HG03103 (cell line): ENCODE measurements around the gene SYTL3.
"Not testable (repeated sequence)": the region's sequence is repeated elsewhere in the genome, so short reads cannot be mapped to it uniquely, and the experiment has no call there.

ENCODE experiments used
- ATAC-seq: cut with Tn5 transposase; IDR thresholded peaks from one replicate; pipeline ENCODE4 v1.9.1; 2021; ENCODE audit warnings: low read depth; ENCODE audit not compliant: unreplicated experiment

The SYTL3 gene

DNA sequence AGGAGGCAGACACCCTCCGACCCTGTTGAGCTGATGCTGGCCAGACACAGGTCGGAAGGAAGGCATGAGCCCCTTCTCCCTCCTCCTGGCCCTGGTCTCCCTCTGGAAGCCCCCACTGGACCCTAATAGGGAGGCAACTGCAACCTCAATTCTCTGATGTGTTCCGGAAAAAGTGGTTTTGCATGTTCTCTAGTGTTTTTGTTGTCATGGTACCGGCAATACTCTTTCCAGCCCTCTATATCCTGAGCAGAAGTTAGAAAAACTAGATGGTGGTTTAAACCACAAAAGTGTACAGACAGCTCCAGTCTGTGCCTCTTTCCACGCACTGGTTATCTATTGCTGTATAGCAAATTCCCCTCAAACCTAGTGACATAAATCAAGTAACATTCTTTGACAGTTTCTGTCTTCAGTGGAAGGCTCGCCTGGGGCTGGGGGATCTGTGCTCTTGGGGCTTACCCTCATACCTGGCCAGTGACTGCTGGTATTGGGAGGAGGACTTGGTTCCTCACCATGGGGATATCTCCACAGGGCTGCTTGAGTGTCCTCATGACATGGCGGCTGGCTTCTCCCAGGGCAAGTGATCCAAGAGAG lies 37.0 kb downstream of the SYTL3 start:
- no peak for ATAC-seq

DNA sequence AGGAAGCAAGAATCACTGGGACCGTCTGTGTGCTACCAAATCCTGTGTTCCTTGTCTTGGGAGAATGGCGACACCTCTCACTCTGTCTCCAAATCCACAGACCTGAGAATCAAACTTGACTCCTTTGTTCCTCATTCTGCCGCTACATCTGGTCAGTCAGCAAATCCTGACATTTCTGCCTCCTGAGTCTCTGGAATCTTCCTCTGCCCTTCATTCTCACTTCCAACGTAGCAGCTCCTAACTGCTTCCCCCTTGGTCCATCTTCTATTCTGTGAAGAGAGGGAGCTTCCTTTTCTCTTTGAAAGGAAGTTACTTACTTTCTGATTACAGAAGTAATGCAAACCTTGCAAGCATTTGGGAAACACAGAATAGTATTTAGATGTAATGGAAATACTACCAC lies 37.7 kb downstream of the SYTL3 start:
- no peak for ATAC-seq

DNA sequence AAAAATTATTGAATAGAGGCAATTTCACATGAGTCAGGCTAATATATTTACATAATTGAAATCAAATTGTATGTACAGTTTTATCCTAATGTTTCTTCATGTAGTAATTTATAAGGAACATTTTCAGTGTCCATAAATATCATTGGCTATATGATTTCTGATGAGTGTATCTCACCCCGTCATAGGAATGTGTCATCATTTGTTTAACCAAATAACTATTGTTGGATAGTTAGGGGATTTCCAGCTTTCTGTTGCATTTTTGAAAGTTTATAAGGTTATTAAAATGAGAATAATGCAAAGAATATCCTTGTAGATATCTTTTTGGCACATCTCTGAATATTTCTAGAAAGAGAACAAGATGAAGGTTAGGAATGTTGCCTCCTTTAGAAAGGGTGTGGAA lies 39.0 kb downstream of the SYTL3 start:
- no peak for ATAC-seq

DNA sequence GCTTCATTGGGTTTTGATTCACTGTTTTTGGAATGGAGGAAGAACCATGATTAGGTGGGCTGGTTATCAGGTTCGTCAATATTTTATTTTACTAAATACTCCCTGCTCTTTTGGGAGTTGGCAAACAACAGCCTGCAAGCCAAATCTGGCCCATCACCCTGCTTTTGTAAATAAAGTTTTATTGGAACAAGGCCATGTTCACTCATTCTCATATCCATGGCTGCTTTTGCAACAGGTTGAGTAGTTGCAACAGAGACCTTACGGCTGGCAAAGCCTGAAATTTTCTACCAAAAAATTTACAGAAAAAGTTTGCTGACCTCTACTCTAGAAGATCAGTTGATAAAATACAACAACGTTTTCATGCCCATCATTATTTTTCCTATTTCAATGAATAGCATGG lies 45.1 kb downstream of the SYTL3 start:
- ATAC-seq: no peak

DNA sequence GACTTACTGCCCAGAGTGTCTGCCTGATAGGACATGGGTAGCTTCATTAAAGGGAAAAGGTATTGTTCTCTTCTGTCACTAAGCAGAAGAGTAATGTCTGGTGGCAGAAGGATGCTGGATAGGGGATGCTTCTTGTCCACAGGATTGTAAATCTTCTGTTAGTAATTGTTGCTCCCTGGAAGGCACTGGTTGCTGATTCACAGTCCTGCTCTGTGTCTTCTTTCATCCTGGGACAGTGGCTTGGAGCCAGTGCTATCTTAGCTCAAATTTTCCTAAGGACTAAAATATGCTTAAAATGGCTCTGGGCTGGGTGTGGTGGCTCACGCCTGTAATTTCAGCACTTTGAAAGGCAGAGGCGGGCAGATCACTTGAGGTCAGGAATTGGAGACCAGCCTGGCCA lies 48.0 kb downstream of the SYTL3 start:
- ATAC-seq: no peak

DNA sequence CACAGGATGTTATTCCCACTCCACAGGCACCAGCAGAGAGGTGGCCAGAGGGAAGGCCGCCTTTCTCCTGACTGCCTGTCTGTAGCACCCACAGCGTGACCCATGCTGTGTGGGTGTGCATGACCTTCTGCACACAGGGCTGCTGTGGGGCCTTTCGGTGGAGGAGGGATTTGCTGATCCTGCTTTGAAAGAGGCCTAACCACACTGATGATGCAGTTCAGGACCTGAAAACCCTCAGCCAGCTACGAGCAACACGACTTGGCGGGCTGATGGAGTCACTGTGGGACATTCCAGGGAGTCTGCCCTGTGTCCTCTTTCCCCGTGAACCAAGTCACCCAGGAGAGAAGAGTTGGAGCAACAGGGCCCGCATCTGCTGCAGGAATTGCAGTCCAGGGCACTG lies 49.1 kb downstream of the SYTL3 start:
- ATAC-seq: no peak

DNA sequence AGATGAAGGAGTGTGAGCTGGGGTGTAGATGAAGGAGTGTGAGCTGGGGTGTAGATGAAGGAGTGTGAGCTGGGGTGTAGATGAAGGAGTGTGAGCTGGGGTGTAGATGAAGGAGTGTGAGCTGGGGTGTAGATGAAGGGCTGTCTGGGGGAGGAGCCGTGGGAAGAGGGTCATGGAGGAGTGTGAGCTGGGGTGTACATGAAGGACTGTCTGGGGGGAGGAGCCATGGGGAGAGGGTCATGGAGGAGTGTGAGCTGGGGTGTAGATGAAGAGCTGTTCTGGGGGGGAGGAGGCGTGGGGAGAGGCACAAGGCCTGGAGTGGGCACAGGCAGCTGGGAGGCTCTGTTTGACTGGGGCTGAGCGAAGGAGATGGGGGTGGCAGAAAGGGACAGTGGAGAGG lies 51.4 kb downstream of the SYTL3 start:
- not testable (repeated sequence) for ATAC-seq

DNA sequence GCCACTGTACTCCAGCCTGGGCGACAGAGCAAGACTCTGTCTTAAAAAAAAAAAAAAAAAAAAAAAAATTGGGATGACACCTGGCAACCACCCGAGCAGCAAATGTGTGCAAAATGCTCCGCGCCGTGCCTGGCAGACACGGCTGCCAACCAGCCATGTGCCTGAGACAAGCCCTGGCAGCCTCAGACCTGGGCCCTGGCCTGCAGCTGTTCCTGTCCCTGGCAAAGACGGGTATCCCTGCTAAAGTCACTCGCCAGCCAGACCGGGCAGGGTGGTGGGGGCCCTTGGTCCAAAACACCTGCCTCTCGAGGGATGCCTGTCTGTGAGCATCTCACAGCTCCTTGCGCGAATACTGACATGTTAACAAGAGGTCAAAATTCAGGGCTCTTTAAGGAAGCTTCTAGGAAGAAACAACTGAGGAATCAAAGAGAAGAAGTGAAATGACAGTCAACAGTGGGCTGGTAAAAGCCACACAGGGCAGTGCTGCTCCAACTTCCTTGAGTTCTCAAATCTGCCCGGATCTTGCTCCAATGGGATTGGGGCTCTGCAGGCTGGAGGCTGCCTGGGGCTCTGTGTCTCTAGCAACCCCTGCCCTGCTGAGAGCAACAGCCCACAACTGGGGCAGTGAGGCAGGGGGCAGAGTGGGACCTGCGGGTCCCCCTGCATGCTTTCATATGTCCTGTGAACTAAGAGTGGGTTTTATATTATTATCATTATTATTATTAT lies 53.4 kb downstream of the SYTL3 start:
- ATAC-seq: no peak

DNA sequence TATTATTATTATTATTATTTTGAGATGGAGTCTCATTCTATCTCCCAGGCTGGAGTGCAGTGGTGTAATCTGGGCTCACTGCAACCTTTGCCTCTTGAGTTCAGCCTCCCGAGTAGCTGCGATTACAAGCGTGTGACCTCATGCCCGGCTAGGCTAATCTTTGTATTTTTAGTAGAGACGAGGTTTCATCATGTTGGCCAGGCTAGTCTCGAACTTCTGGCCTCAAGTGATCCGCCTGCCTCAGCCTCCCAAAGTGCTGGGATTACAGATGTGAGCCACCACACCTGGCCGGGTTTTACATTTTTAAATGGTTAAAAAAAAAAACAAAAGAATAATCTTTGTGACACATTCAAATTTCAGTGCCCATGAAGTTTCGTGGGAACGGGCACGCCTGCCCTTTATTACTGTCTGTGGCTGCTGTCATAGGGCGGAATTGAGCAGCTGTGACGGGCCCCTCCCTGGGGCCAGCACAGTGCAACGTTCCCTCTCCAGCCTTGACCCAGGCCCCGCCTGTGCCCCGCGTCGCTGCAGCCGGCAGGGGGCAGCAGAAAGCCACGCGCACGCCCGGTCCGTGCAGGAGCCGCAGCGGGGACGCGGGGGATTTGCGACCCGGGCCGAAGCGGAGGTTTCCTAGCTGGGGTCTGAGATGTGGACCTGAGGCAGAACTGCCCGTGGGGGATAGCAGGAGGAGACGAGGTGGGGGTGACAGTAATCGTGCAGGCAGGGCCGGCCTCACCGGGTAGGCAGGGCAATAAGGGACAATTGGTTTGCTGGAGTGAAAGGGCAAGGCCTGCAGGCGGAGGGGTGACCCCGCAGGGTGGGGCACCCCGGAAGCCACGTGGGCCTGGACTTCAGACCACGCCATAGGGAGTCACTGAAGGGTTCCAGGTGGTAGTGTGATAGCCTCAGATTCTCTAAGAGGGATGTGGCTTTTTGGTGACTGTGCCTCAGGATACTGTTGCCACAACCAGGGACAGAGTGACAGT lies 54.3 kb downstream of the SYTL3 start:
- ATAC-seq: peak; percentile 93

DNA sequence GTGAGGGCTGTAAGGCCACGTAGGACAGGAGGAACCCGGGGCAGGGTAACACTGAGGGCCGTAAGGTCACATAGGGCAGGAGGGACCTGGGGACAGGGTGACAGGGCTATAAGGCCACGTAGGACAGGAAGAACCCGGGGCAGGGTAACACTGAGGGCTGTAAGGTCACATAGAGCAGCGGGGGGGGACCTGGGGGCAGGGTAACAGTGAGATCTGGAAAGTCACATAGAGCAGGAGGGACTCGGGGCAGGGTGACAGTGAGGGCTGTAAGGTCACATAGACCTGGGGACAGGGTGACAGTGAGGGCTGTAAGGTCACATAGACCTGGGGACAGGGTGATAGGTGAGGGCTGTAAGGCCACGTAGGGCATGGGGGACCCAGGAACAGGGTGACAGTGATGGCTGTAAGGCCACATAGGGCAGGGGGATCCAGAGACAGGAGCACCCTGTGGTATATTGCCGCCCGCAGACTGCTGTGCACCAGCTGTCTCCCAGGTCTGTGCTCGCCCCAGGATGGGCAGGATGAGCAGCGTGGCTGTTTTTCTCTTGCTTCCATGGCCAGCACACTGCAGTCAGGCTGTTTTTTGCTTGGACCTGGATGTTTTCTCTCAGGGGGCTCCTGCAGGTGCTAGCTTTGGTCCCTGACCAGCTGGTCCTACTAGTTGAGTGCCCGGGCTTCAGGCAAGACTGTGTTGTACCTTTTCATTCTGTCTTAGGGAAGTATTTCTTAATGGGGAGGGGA lies 55.7 kb downstream of the SYTL3 start:
- no peak for ATAC-seq

DNA sequence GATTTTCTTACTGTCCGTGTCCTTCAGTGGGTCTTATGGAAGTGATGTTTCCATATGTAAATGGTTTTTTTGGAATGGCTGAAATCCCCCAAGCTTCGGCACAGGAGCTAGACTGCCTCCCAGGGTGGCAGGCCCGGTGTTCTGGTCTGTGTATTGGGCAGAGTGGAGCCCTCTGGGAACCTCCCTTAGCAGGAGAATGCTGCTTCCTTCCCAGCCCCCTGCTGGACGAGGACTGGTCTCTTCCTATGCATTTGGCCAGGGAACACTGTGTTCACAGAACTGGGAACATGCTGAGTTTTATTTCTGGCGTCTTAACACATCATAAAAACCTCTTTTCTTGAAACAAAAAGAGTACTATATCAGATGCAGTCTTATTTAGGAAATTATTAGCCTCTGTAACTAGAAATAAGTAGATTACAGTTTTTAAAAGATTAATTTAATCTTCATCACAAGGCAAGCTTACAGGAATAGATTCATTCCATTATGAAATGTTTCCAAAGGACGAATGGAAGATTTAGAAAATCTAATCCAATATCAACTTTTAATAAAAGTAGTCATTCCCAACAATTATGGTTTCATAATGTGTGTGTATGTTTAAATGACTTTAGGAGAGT lies 56.6 kb downstream of the SYTL3 start:
- no peak for ATAC-seq

DNA sequence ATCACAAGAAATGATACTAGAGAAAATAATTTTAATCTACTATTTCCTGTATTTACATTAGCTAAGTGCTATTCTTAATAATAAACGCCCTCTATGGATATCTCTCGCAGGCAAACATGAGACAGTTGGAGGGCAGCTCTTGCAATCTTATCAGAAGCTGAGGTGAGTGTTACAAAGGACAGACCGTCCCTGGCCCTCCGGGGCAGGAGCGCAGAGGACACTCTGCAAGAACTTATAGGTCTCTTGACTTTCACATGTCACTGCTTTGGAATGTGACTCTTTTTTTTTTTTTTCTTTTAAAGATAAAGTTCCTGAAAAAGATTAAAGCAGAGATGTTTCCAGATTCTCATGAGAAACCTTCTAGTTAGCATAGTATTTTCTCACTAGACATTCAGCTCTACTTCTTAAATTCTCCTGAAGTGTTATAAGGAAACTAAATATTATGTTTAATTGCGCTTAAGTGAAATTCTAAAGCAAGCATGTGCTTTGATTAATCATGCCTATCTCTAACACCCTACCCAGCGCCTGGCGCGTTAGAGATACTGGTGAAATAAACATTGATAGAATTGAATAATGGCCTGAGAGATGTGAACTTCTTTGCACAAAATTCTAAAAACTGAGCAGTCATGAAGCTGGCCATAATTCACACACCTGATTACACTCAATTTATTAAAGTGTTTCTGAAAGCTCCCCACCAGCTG lies 57.4 kb downstream of the SYTL3 start:
- ATAC-seq: no peak

DNA sequence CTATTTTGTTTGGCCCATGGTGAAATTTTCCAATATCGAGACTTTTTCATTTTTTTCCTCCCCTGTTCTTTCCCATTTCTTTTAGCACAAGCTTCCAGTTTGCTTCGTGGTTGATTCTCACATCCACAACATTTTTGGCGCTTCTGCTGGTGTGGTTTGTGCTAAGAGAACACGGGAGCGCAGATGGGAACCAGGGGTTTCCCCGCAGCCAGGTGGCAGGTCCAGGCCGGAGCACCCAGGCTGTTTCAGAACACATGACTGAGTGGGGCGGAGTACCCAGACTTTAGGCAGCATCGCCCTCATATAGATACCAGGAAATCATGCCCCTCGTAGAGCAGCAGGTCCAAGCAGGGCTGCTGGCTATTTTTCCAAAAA lies 58.0 kb downstream of the SYTL3 start:
- no peak for ATAC-seq

DNA sequence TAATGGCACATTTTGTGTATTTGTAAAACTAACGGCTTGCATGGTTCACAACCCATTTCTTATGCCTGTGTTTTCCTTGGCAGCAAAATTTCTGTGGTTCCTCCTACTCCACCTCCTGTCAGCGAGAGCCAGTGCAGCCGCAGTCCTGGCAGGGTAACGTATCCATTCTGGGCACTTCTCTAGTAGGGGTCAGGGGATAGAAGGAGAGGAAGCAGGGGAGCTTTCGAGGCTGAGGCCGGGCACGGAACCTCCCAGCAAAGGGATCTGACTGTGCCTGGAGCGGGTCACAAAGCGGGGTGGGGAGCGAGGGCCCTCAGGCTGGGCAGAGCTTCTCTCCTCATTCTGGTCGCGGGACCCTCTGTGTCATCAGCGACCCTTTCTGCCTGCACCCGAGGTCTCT lies 58.4 kb downstream of the SYTL3 start:
- ATAC-seq: no peak

DNA sequence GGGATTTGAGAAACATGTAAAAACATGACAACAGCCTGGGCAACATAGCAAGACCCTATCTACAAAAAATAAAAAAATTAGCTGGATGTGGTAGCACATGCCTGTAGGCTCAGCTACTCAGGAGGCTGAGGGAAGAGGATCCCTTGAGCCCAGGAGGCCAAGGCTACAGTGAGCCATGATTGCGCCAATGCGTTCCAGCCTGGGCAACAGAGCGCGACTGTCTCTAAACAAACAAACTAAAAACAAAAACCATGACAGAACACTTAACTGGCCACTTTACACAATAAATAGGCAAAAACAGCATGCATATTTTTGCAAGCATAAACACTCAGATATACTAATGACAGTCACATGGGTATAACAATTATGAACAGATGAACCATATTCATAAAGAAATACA lies 60.0 kb downstream of the SYTL3 start:
- ATAC-seq: no peak

DNA sequence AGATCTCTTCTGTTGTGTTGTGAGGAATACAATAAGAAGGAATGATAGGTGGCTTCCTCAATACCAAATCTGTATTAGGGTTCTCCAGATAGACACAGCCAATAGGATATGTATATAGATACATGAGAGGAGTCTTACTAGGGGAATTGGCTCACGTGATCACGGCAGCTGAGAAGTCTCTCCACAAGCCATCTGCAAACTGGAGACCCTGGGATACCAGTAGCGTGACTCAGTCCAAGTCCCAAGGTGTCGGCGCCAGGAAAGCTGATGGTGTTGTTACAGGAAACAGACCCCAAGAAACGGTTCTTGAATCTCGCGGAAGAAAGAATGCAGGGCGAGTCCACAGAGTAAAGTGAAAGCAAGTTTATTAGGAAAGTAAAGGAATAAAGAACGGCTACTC lies 61.4 kb downstream of the SYTL3 start:
- no peak for ATAC-seq

DNA sequence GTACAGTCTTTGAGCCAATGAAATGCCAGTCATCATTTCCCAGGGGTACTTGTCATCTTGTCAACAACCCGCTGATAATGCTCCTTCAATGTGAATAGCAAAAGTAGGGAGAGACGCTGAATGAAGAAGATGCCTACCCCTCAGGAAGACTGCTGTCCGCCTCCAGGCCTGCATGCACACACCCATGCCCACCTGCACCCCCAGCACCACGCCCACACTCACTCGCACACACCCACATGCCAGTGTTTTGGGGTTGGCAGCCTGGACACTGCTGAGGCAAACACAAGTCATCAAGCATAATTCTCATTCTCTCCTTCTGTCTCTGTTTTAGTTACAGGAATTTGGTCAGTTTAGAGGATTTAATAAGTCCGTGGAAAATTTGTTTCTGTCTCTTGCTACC lies 63.6 kb downstream of the SYTL3 start:
- no peak for ATAC-seq

DNA sequence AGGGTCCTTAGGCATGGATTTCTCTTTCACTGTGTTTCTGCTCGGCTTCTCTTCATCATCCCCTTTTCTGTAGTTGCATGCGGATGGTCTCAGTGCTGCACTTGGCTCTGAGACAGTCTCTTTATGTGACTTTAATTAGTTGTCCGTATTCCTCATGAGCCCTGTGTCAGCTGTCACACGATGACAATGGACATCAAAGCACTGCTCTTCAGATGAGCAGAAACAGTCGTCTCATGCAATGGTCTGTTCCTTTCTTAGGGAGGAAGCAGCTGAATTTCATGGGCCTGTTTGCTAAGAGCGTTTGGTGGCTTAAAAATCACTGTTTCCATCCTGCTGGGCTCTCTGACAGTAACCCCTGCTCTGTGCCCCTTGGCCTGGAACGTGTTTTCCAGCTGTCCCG lies 64.9 kb downstream of the SYTL3 start:
- no peak for ATAC-seq

DNA sequence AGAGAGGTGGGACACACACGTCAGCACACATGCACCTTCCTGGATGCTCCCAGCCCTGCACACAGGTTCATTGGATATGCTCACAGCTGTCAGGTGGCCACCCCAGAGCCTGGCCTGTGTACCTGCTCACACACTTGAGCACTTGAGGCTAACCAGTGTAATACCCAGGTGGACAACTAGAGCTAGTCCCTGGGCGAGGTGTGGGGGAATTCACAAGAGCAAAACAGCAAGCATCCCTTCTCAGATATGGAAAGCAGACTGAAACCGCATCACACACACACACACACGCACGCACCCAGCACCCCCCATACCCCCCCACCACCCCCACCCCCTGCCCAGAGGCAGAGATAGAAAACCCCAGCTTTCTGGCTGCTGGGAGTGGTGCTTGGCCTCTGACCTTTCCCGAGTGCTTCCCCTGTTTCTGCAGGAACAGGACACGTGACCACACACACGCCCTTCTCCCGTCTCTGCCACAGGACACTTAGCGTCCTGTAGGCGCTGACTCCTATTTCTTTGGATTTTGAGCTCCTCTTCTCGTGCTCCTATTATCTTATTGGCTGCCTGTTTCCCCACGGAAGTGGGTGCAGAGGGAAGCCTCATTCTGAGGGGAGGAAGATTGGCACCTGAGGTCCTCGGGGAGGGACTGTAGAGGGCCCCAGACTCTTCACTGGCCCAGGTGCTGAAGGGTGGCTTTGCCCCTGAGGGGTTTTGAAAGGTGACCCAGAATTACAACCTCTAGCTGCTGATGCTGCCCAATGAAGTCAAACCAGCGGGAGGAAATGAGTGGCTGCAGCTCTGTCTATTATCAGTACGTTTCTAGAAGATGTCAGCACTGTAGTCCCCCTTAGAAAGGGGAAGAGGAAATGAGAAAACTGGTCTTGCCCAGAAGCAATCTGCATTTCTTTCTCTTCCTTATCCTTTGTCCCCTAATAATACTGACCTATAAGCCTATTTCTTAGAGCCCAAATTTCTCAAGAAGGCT lies 65.8 kb downstream of the SYTL3 start:
- ATAC-seq: peak; percentile 57
